Prostate gland (tissue), 2 donors: ENCODE results near the gene SEL1L3. TPM values are rescaled to one million over a fixed set of nuclear protein-coding genes. Genes with fewer than 3 reads are reported as not detected.
"Not testable (repeated sequence)": the region's sequence is repeated elsewhere in the genome, so short reads cannot be mapped to it uniquely, and the experiment has no call there.

Source experiments
- DNase-seq: peaks from one replicate; pipeline ENCODE4 v3.0.0-alpha.2; 2019; ENCODE audit warnings: low spot score
- H3K27ac ChIP-seq, 2 donors: fragments of 200-600 bp; sonication (generic); 2 replicates each; pipeline ENCODE4 v1.5.1; 2017 to 2019
- H3K27me3 ChIP-seq: fragments of 200-600 bp; sonication (generic); replicated peaks from 2 replicates; pipeline ENCODE4 v1.5.1; 2019; ENCODE audit not compliant: insufficient read depth
- H3K36me3 ChIP-seq, 2 donors: fragments of 200-600 bp; sonication (generic); 1 replicate in 1 of 2; 2 replicates in 1 of 2; pipeline versions ENCODE4 v1.5.1 to v1.8.1; 2017 to 2019
- H3K4me1 ChIP-seq: fragments of 200-600 bp; sonication (generic); replicated peaks from 2 replicates; pipeline ENCODE4 v1.5.1; 2019
- H3K4me3 ChIP-seq, 2 donors: fragments of 200-600 bp; sonication (generic); 2 replicates each; pipeline ENCODE4 v1.5.1; 2017 to 2019
- H3K9me3 ChIP-seq: fragments of 200-600 bp; sonication (generic); 2 replicates; pipeline ENCODE4 v1.5.1; 2017
- CTCF ChIP-seq, 4 experiments: fragments of 200-600 bp in 2 of 4; fragments of 450-650 bp in 2 of 4; sonication (generic) in 2 of 4; IDR thresholded peaks; 1 replicate in 3 of 4; 2 replicates in 1 of 4; pipeline ENCODE4 v1.5.1; 2016 to 2019; ENCODE audit warnings: antibody characterized with exemption in 4 of 4, mild to moderate bottlenecking in 2 of 4, moderate library complexity in 2 of 4
- POLR2A ChIP-seq: fragments of 450-650 bp; IDR thresholded peaks from one replicate; pipeline ENCODE4 v1.6.1; 2016; ENCODE audit warnings: antibody characterized with exemption, mild to moderate bottlenecking
- POLR2AphosphoS5 ChIP-seq: sonication (generic); formaldehyde crosslinking; IDR thresholded peaks from one replicate; pipeline ENCODE4 v1.6.1; 2017; ENCODE audit warnings: antibody characterized with exemption
- WGBS: methylation state at CpG from one replicate; pipeline ENCODE4 v1.1.5; 2018; 5-methylcytosine and 5-hydroxymethylcytosine counted together
- intact Hi-C: fragments of 100-400 bp; cut with DNase I; formaldehyde crosslinking; loops from one replicate; pipeline ENCODE4 v1.14.2; 2022
- total RNA-seq, 2 donors: library from RNA; depleted of rRNA; stranded (reverse); fragments of >200 nt; gene quantifications; one replicate each; pipeline ENCODE4 v1.1.0, GENCODE V29; 2016

Gene SEL1L3
- total RNA-seq, 2 donors from 2014 or later: 22.2 to 26.1 TPM

- Histone ChIP-seq H3K27me3 (peaks cover 3% of the 10 kb centered on the region), H3K9me3 (no peaks in the 10 kb centered on the region), H3K4me3 (no peak overlapping the region), H3K4me1 (no peaks in the 10 kb centered on the region), H3K36me3 (no peaks in the 10 kb centered on the region), H3K27ac (no peak overlapping the region)
- TF ChIP-seq POLR2AphosphoS5 (no peak), POLR2A (no peak), CTCF (IDR thresholded peaks at IDR 0.05) (no peak)
- 62% methylated on average over 7 of the region's 7 CpGs for WGBS
- DNase-seq: no peak
- intact Hi-C loops: no loop called here
These were observed 10.9 kb upstream of the SEL1L3 start for GRCh38 chr4:25873632-25874129.

- no peak for TF ChIP-seq POLR2AphosphoS5
- no peak for TF ChIP-seq POLR2A
- Histone ChIP-seq H3K27ac (no peak overlapping the region), H3K27me3 (peaks cover 3% of the 10 kb centered on the region), H3K4me3 (no peak overlapping the region), H3K9me3 (no peaks in the 10 kb centered on the region), H3K4me1 (no peaks in the 10 kb centered on the region), H3K36me3 (no peaks in the 10 kb centered on the region)
- intact Hi-C loops: no loop called here
- no peak for DNase-seq
- 85% methylated on average over 13 of the region's 13 CpGs for WGBS
These were observed 10.3 kb upstream of the SEL1L3 start for GRCh38 chr4:25872851-25873631.

DNA sequence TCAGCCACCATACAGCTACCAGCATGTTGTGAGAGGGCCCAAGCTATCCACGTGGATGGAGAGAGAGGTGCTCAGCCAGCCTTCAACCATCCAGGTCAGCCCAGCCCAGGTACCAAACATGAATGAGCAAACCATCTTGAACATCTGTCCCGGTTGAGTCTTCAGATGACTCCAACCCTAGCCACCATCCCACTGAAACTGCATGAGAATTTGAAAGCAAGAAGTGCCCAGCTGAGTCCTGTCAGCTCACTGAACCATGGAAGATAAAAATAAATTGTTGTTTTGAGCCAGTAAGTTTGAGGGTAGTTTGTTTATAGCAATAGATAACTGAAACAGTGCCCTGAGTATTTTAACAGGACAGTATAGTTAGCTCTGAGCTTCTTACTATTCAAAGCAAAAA lies 7.3 kb upstream of the SEL1L3 start:
- WGBS: 93% methylated on average over 2 of the region's 2 CpGs

DNA sequence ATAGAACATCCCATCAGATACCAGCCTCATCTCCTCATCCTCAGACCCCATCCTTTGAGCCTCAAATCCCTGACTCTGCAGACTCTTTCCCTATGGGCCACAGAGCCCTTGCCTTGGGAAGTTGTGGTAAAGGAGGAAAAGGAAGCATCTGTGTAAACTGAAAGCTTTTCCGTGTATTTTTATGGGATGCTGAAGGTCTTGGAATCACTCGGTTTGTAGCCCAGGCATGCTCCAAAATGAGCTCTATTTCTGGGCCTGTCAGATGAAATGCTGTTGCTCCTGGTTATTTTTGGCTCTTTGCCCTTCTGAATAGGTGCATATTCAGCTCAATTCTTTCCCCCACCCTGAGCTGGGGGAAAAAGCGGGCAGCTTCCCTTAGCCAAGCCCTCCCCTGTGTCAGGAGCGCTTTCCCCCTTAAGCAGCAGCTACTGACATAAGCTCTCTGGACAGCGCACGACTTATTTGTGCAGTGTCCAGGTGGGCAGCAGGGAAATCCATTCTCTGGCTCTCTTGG lies 5.0 kb upstream of the SEL1L3 start:
- H3K27me3 ChIP-seq: no peaks in the 10 kb centered on the region
- 66% methylated on average over 6 of the region's 6 CpGs for WGBS
- no peak for DNase-seq
- no peak overlapping the region for H3K27ac ChIP-seq
- intact Hi-C loops: no loop called here
- no peak overlapping the region for H3K4me3 ChIP-seq
- no peaks in the 10 kb centered on the region for H3K4me1 ChIP-seq
- TF ChIP-seq POLR2A: no peak
- TF ChIP-seq CTCF (IDR thresholded peaks at IDR 0.05): no peak
- no peak for TF ChIP-seq POLR2AphosphoS5
- H3K9me3 ChIP-seq: no peaks in the 10 kb centered on the region
- H3K36me3 ChIP-seq: no peaks in the 10 kb centered on the region

More for the DNA sequence above, 7.3 kb upstream of the SEL1L3 start:
- intact Hi-C loops: no loop called here
- TF ChIP-seq POLR2A (no peak), CTCF (IDR thresholded peaks at IDR 0.05) (no peak), POLR2AphosphoS5 (no peak)
- Histone ChIP-seq H3K36me3 (no peaks in the 10 kb centered on the region), H3K9me3 (no peaks in the 10 kb centered on the region), H3K4me1 (no peaks in the 10 kb centered on the region), H3K27me3 (no peaks in the 10 kb centered on the region), H3K4me3 (no peak overlapping the region), H3K27ac (no peak overlapping the region)
- DNase-seq: no peak

- H3K27me3 ChIP-seq, H3K9me3 ChIP-seq, DNase-seq, intact Hi-C loops, H3K36me3 ChIP-seq, H3K4me1 ChIP-seq, H3K4me3 ChIP-seq, H3K27ac ChIP-seq: not testable (repeated sequence)
- WGBS: 96% methylated on average over 4 of the region's 4 CpGs
These were observed 3.6 kb upstream of the SEL1L3 start for GRCh38 chr4:25866401-25866800.

GRCh38 chr4:25865586-25865985 lies 2.8 kb upstream of the SEL1L3 start:
- TF ChIP-seq POLR2A (no peak), CTCF (IDR thresholded peaks at IDR 0.05) (no peak), POLR2AphosphoS5 (no peak)
- H3K27me3 ChIP-seq: no peaks in the 10 kb centered on the region
- H3K4me3 ChIP-seq: no peak overlapping the region
- H3K36me3 ChIP-seq: no peaks in the 10 kb centered on the region
- 66% methylated on average over 4 of the region's 4 CpGs for WGBS
- H3K27ac ChIP-seq: no peak overlapping the region
- H3K9me3 ChIP-seq: no peaks in the 10 kb centered on the region
- intact Hi-C loops: no loop called here
- no peak for DNase-seq
- H3K4me1 ChIP-seq: no peaks in the 10 kb centered on the region
